D341Med (cell line): Measurements from ENCODE around the gene RMP24.
A peak's percentile ranks its signal among the peaks of the same experiment; 100 is the strongest.
"Not testable (repeated sequence)": the region's sequence is repeated elsewhere in the genome, so short reads cannot be mapped to it uniquely, and the experiment has no call there.

ENCODE experiments used
- DNase-seq: peaks from one replicate; pipeline ENCODE4 v3.0.0; 2012; ENCODE audit warnings: low spot score

The RMP24 gene

DNA sequence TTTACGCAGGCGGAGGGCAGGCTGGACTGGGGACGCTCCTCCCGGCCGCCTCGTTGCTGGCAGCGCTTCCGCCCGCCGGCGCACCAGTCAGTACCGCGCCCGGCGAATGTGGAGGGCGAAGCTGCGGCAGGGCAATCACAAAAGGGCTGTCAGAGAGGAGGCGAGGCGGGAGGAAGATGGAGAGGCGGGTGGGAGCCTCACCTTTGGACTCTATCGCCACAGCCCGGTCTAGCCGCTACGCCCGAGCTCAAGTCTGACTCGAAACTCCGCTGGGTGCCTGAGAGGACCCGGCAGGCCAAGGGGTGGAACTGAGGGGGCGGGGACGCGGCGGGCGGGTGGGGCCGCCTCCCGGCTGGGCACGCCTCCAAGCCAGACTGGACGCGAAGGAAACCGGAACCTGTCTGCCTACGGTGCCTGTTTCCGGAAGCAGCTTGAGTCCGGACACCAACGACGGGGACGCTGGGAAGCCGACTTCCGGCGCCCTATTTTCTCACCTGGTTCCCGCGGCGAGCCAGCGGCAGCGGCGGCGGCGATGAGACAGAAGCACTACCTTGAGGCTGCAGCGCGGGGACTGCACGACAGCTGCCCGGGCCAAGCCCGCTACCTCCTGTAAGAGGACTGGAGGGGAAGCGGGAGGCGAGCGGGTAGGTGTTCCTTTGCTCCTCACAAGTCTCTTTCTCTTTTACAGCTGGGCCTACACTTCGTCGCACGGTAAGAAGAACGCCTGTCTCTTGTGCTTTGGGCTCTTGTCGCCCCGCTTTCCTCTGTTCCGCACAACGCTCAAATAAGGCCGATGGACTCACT is at the start of gene RMP24:
Gene RMP24, plus strand, starts transcription at position 483 of the 804 bp plus-strand sequence.
- peak; percentile 99 for DNase-seq

GRCh38 chr18:35923939-35924684 is 48.4 kb upstream of the RMP24 start:
- no peak for DNase-seq

- DNase-seq: no peak
Observed at GRCh38 chr18:35926884-35927283, 45.6 kb upstream of the RMP24 start.

DNA sequence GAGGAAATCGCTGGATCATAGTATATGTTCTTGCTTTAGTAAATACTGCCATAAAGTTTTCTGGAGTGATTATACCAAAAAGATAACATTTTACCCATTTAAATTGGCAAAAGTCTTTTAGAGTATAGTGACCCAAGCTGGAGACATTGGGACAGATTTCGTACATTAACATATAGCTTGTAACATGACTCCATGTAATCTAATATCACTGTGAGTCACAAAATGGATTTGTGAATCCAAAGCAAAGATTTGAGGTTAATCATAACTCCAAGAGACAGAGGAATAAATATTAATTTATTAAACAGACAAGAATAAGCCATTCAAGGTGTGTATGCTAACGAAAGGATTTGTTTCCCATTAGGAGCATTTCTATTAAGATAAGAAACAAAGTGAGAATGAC is 45.0 kb upstream of the RMP24 start:
- DNase-seq: no peak

- no peak for DNase-seq
Observed at GRCh38 chr18:35933982-35934381, 38.5 kb upstream of the RMP24 start.

DNA sequence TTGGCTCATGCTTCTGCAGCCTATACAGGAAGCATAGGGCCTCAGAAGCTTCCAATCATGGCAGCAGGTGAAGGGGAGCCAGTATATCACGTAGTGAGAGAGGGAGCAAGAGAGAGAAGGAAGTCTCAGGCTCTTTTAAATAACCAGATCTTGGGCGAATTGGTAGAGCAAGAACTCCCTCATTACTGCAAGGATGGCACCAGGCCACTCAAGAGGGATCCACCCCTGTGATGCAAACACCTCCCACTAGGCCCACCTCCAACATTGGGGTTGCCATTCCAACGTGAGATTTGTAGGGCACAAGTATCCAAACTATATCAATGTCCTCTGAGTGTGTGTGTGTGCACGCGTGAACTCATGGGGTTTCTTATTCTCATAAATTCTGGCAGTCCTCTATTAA is 37.6 kb upstream of the RMP24 start:
- no peak for DNase-seq

DNA sequence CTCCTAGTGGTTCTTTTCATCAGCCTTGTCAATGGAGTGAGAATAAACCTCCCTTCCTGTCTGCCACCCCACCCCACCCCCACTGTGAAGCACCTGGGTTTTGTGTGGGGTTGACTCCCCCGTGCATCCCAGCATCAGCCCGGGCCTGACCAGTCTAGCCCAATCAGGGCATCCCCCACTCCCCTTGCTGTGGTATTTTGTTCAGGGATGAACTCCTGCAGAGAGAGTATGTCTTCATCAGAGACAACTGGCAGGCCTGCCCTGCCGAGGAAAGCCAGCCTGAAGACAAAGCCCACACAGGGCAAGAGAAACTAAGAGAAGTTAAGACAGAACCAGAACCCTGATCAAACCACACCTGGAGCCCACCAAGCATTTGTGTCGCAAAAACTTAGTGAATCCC is 36.7 kb upstream of the RMP24 start:
- DNase-seq: no peak

DNA sequence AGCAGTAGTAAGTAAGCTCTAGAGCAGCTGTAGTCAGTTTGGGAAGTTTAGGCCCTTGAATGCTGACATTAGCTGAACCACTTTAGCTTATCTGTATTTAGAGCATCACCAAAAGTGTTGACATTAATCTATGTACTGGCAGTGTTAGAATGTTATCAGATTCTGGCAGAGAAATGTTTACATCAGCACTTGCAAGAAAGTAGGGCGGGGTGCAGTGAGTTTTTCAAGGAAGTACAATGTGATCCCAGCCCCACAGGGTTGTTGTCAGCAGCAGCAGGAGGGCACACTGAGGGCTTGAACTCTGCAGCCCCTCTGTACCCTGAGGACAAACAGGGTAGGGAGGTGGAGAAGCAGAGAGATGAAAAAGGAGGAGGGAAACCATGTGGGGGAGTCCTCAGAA is 35.5 kb upstream of the RMP24 start:
- no peak for DNase-seq

- DNase-seq: no peak
Observed at GRCh38 chr18:35938158-35938557, 34.3 kb upstream of the RMP24 start.

GRCh38 chr18:35938562-35938961 is 33.9 kb upstream of the RMP24 start:
- DNase-seq: no peak

DNA sequence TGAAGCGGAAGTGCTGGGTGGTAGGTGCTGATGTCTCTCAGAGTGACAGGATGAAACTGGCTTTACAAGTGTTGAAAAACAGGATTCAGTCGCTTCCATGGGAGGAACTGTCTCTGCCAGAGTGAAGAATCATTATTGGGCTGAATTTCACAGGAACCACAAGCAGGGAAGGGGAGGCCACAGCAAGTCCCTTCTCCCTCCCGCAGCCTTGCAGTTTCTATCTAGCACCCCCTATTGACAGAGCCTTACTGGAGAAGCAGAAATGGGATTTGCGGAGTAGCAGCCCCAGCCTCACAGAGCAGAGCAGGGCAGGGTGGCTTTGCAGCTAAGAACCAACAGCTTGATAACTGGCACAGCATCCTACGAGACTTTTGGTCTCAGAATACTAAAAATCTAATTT is 33.3 kb upstream of the RMP24 start:
- no peak for DNase-seq

- no peak for DNase-seq
Observed at GRCh38 chr18:35941299-35941698, 31.2 kb upstream of the RMP24 start.

DNA sequence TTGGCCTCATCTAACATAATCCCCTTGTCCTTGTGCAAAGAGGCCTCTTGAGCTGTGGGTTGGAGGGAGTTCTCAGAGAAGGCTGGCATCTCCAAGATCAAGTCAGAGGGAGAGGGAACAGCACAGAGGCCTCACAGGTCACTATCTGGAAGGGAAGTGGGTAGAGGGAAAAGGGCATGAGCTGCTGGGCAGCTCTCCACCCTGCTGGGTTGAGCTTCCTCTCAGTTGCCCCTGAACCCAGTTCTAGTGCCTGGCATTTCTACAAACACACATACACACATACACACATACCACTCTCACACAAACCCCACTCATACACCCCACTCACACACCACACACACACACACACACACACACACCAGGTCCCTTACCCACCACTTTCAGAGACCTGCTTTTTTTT is 30.3 kb upstream of the RMP24 start:
- DNase-seq: no peak

DNA sequence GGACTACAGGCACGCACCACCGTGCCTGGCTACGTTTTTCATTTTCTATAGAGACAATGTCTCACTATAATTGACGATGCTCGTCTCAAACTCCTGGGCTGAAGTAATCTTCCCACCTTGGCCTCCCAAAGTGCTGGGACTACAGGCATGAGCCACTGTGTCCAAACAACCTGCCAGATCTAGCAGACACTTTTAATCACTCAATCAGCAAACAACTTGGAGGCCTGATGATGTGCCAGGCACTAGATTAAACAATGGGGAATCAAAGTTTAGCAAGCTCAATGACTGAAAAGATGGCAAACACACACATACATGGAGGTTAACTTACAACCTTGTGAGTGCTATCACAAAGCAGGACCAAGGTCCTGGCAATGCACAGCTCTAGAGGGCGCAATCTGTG is 29.8 kb upstream of the RMP24 start:
- DNase-seq: no peak

DNA sequence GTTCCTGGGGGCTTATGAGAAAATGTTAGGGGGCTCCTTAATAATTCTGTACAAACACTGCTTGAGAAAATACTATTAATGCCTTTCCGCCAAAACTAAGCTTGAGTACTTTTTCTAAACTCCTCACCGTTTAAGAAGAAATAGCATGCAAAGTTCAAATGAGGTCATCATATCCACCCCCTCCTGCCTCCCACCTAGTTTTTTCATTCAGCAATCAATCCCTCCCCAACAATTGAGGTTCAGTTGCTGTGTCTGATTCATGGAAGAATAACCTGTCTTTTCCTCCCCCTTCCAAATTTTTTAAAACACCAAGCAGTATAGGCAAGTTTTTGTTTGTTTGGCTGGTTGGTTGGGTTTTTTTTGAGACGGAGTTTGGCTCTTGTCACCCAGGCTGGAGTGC is 24.4 kb upstream of the RMP24 start:
- DNase-seq: no peak

DNA sequence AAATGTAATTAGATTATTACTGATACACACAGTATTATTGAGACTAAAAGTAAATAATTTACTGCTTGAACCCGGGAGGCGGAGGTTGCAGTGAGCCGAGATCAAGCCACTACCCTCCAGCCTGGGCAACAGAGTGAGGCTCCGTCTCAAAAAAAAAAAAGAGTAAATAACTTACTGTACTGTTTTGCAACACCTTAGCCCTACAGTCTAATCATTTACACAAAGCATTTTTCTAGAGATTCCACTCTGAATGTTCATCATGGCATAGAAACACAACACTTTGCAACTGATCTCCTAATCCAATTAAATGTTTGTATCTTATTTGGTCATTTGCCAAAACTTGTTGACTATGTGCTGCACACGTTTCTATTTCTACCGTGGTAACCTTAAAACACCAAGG is 23.4 kb upstream of the RMP24 start:
- no peak for DNase-seq

GRCh38 chr18:35949903-35950627 is 22.4 kb upstream of the RMP24 start:
- DNase-seq: peak; percentile 87

GRCh38 chr18:35950628-35950982 is 21.9 kb upstream of the RMP24 start:
- no peak for DNase-seq

GRCh38 chr18:35953688-35954087 is 18.8 kb upstream of the RMP24 start:
- DNase-seq: no peak

GRCh38 chr18:35956226-35956625 is 16.3 kb upstream of the RMP24 start:
- no peak for DNase-seq

DNA sequence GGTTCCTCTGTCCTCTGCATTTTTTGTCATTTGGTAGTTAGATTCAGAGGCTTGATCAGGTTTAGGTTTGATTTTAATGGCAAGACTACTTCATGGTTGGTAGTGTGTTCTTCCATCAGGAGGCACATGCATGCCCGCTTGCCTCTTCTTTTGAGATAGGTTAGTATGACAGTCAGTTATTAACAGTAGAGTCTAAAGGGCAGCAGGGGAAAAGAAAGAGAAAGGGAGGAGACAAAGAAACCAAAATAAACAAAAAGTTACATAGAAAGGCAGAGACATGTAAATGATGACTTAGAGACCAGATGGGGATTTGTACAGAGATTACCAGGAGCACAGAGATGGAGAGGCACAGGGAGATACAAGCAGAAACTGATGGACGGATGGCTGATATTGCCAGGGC is 10.2 kb upstream of the RMP24 start:
- DNase-seq: no peak

DNA sequence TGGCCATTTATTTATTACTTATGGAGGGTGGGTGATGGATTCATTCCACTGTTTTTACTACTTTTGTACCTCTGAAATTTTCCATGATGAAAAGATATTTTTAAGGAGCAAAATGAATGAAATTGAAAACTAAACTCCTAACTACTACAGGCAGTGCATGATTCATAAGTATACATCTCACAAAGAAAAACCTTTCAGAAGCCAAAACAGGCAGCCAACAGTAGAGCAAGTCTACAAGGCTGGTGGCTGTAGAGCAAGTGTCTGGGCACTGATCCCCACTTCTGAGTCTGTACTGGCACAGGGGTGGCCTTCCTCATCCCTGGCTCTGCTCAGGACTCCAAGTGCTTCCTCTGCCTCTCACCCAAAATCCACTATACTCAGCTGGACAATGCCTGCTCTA is 8.2 kb upstream of the RMP24 start:
- no peak for DNase-seq

- not testable (repeated sequence) for DNase-seq
Observed at GRCh38 chr18:35967866-35968265, 4.6 kb upstream of the RMP24 start.
